HepG2 (cell line): ENCODE measurements around the gene TNC. TPM values are rescaled to one million over a fixed set of nuclear protein-coding genes. Genes with fewer than 3 reads are reported as not detected.

Experiments
- ATAC-seq: fragments of 200-7000 bp; cut with Tn5 transposase; 3 replicates; pipeline ENCODE4 v1.9.1; 2020; ENCODE audit warnings: mild to moderate bottlenecking, moderate library complexity
- BruUV-seq: library from RNA; stranded (reverse); fragments of 400-500 nt; replicated peaks from 2 replicates; lab custom pipeline; 2021; lab: Mats Ljungman, UMichigan
- CTCF ChIA-PET: fragments of 300-600 bp; formaldehyde crosslinking; extraction: SDS; loops from one replicate; lab custom pipeline; 2021; ENCODE audit warnings: low total read pairs, inconsistent platforms, low intra/inter-chr PET ratio; lab: Yijun Ruan, JAX
- POLR2A ChIA-PET: fragments of 350-600 bp; sonication (Branson Sonifier 250); formaldehyde crosslinking; loops from one replicate; lab custom pipeline; 2020; ENCODE audit warnings: antibody characterized with exemption, inconsistent platforms; lab: Yijun Ruan, JAX
- DNase-seq: peaks from one replicate; pipeline ENCODE4 v3.0.0-alpha.2; 2015; ENCODE audit warnings: low spot score
- FAIRE-seq: peaks from 3 replicates; lab custom pipeline; 2011; peaks lifted over from hg19 to GRCh38; lab: Jason Lieb, UNC
- H2AFZ ChIP-seq: one replicate; pipeline ENCODE4 v1.6.1; 2011; ENCODE audit warnings: low read length, inconsistent platforms
- H3K27ac ChIP-seq: fragments of 300-600 bp; 3 replicates; pipeline ENCODE4 v1.8.0; 2011; ENCODE audit warnings: mixed run types, mild to moderate bottlenecking, mixed read lengths, low read length, inconsistent platforms; ENCODE audit not compliant: insufficient read depth; ENCODE audit errors: extremely low read length
- H3K27me3 ChIP-seq, 2 experiments: fragments of 200-600 bp in 1 of 2; 2 replicates in 1 of 2; 3 replicates in 1 of 2; pipeline versions ENCODE4 v1.6.0 to v1.8.0; 2011; ENCODE audit warnings: low read length in 2 of 2, mild to moderate bottlenecking in 2 of 2, moderate library complexity in 2 of 2, inconsistent platforms in 1 of 2; ENCODE audit not compliant: insufficient read depth in 2 of 2, control insufficient read depth in 1 of 2
- H3K36me3 ChIP-seq, 2 experiments: fragments of 200-600 bp in 1 of 2; replicated peaks in 1 of 2; 2 replicates in 1 of 2; 3 replicates in 1 of 2; pipeline versions ENCODE4 v1.5.1 to v1.8.0; 2011; ENCODE audit warnings: low read length in 2 of 2, inconsistent platforms in 1 of 2; ENCODE audit not compliant: insufficient read depth in 2 of 2, control insufficient read depth in 1 of 2
- H3K4me1 ChIP-seq: 2 replicates; pipeline ENCODE4 v1.5.1; 2012; ENCODE audit warnings: low read length, inconsistent platforms; ENCODE audit not compliant: insufficient read depth
- H3K4me2 ChIP-seq: 2 replicates; pipeline ENCODE4 v1.6.0; 2011; ENCODE audit warnings: low read depth, low read length, inconsistent platforms
- H3K4me3 ChIP-seq, 3 experiments: fragments of 200-600 bp in 1 of 3; sonication (generic), shearing (Covaris generic) in 1 of 3; replicated peaks in 1 of 3; 2 replicates each; pipeline ENCODE4 v1.5.1; 2011 to 2016; ENCODE audit warnings: low read length in 3 of 3, inconsistent platforms in 2 of 3, low read depth in 2 of 3, mild to moderate bottlenecking in 2 of 3, control low read depth in 1 of 3, mixed read lengths in 1 of 3; ENCODE audit not compliant: insufficient read depth in 1 of 3
- H3K79me2 ChIP-seq: one replicate; pipeline ENCODE4 v1.6.1; 2011; ENCODE audit warnings: low read length, inconsistent platforms; ENCODE audit not compliant: insufficient read depth
- H3K9ac ChIP-seq: 2 replicates; pipeline ENCODE4 v1.6.0; 2011; ENCODE audit warnings: mild to moderate bottlenecking, low read depth, low read length, inconsistent platforms; ENCODE audit not compliant: insufficient read depth
- H3K9me3 ChIP-seq: 2 replicates; pipeline ENCODE4 v1.5.1; 2012; ENCODE audit warnings: mild to moderate bottlenecking, low read length
- H4K20me1 ChIP-seq: 2 replicates; pipeline ENCODE4 v1.6.0; 2011; ENCODE audit warnings: inconsistent platforms, mild to moderate bottlenecking, low read length, moderate library complexity; ENCODE audit not compliant: insufficient read depth
- ATF1 ChIP-seq: IDR thresholded peaks from 2 replicates; pipeline ENCODE4 v1.6.1; 2016; ENCODE audit warnings: mild to moderate bottlenecking, control low read depth
- DNMT3B ChIP-seq: conservative IDR thresholded peaks from 2 replicates; pipeline ENCODE4 v1.6.1; 2016; ENCODE audit warnings: missing biosample characterization, control low read depth
- E2F5 ChIP-seq: sonication (generic); formaldehyde crosslinking; conservative IDR thresholded peaks from 2 replicates; pipeline ENCODE4 v1.4.0; 2020; ENCODE audit warnings: missing genetic modification reagents
- ISX ChIP-seq: sonication (generic); formaldehyde crosslinking; conservative IDR thresholded peaks from 2 replicates; pipeline ENCODE4 v1.5.0; 2020; ENCODE audit warnings: missing genetic modification reagents
- KLF15 ChIP-seq: sonication (generic); formaldehyde crosslinking; IDR thresholded peaks from 2 replicates; pipeline ENCODE4 v1.8.1; 2023; ENCODE audit warnings: borderline replicate concordance, mild to moderate bottlenecking, inconsistent platforms, missing genetic modification reagents, mixed read lengths
- MZF1 ChIP-seq: sonication (generic); formaldehyde crosslinking; IDR thresholded peaks from 2 replicates; pipeline ENCODE4 v1.8.1; 2023; ENCODE audit warnings: mild to moderate bottlenecking, missing genetic modification reagents, borderline replicate concordance
- PBX2 ChIP-seq: IDR thresholded peaks from 2 replicates; pipeline ENCODE4 v1.6.1; 2016; ENCODE audit warnings: control low read depth
- PLSCR1 ChIP-seq: sonication (generic); formaldehyde crosslinking; IDR thresholded peaks from 2 replicates; pipeline ENCODE4 v1.5.0; 2020; ENCODE audit warnings: missing genetic modification reagents, mild to moderate bottlenecking, borderline replicate concordance
- SNAPC4 ChIP-seq: sonication (generic); formaldehyde crosslinking; IDR thresholded peaks from 2 replicates; pipeline ENCODE4 v1.4.0; 2020; ENCODE audit warnings: mild to moderate bottlenecking, missing genetic modification reagents
- THAP8 ChIP-seq: sonication (generic); formaldehyde crosslinking; IDR thresholded peaks from 2 replicates; pipeline ENCODE4 v1.5.1; 2020; ENCODE audit warnings: missing genetic modification reagents, mild to moderate bottlenecking, borderline replicate concordance
- ZFP36 ChIP-seq: fragments of 150-350 bp; IDR thresholded peaks from 2 replicates; pipeline ENCODE4 v1.6.1; 2018; ENCODE audit warnings: borderline replicate concordance, low read length, low read depth; ENCODE audit not compliant: partially characterized antibody
- ZNF24 ChIP-seq: fragments of 450-650 bp; IDR thresholded peaks from 2 replicates; pipeline ENCODE4 v1.6.1; 2017; ENCODE audit warnings: antibody characterized with exemption, mild to moderate bottlenecking
- ZNF337 ChIP-seq: sonication (generic); formaldehyde crosslinking; IDR thresholded peaks from 2 replicates; pipeline ENCODE4 v1.5.1; 2020; ENCODE audit warnings: missing genetic modification reagents, low read depth, mild to moderate bottlenecking, borderline replicate concordance
- ZNF382 ChIP-seq: sonication (generic); formaldehyde crosslinking; IDR thresholded peaks from 2 replicates; pipeline ENCODE4 v1.5.0; 2020; ENCODE audit warnings: missing genetic modification reagents, mild to moderate bottlenecking, borderline replicate concordance
- ZNF619 ChIP-seq: sonication (generic); formaldehyde crosslinking; IDR thresholded peaks from 2 replicates; pipeline ENCODE4 v1.4.0; 2020; ENCODE audit warnings: mild to moderate bottlenecking, missing genetic modification reagents
- WGBS: methylation state at CpG from one replicate; pipeline ENCODE4 v1.1.6; 2017; ENCODE audit warnings: low lambda C conversion rate; 5-methylcytosine and 5-hydroxymethylcytosine counted together
- in situ Hi-C: cut with HindIII; loops from 2 replicates; pipeline ENCODE4 v1.10.0; 2017; ENCODE audit warnings: low pct_unique_long_range_greater_than_20kb; ENCODE audit not compliant: extremely low pct_ligation_motif_present
- intact Hi-C: fragments of 100-400 bp; cut with micrococcal nuclease; formaldehyde crosslinking; loops from one replicate; pipeline ENCODE4 v1.10.0; 2022; ENCODE audit not compliant: unreplicated experiment
- polyA plus RNA-seq, 8 experiments: library from polyadenylated mRNA; depleted of rRNA in 3 of 8; stranded (reverse) in 7 of 8; unstranded in 1 of 8; fragments of >200 nt; fragmentation: Illumina TruSeq in 4 of 8; extraction: Trizol in 4 of 8; gene quantifications; 2 replicates each; pipeline versions ENCODE4 v1.2.1 to v1.2.3, GENCODE V29; 2011 to 2016; ENCODE audit warnings: low read depth in 4 of 8, missing spikeins in 1 of 8, mixed read lengths in 1 of 8; ENCODE audit not compliant: insufficient read depth in 1 of 8
- total RNA-seq, 5 experiments: library from RNA; depleted of rRNA; stranded (reverse); fragments of >200 nt; fragmentation: Illumina TruSeq; extraction: Trizol; gene quantifications; 2 replicates each; pipeline ENCODE4 v1.2.3, GENCODE V29; 2016; ENCODE audit warnings: low read depth in 1 of 5

TNC gene
- total and polyA plus RNA-seq, 2 of the 13 experiments (the other 11 are each of a cell fraction or from before 2014, with no cell fraction given) = not detected

- intact Hi-C loops (no loop called here), in situ Hi-C loops (no loop called here)
- Histone ChIP-seq H3K4me3 (no peak overlapping the region), H3K27ac (no peak overlapping the region), H3K36me3 (no peaks in the 10 kb centered on the region), H3K4me2 (no peak overlapping the region), H3K4me1 (no peaks in the 10 kb centered on the region), H3K9ac (no peak overlapping the region), H3K79me2 (no peaks in the 10 kb centered on the region), H4K20me1 (no peaks in the 10 kb centered on the region), H3K27me3 (no peaks in the 10 kb centered on the region), H3K9me3 (no peaks in the 10 kb centered on the region), H2AFZ (no peak overlapping the region)
- FAIRE-seq = no peak
- BruUV-seq = no TSS peak
- 0% methylated on average over 4 of the region's 4 CpGs for WGBS
- DNase-seq = no peak
- CTCF ChIA-PET = no interaction called here
- TF ChIP-seq ISX (CRISPR knock-in tag) = no peak
- TF ChIP-seq ZNF619 (CRISPR knock-in tag) = no peak
- no peak for TF ChIP-seq SNAPC4 (CRISPR knock-in tag)
- TF ChIP-seq ZFP36 = no peak
- TF ChIP-seq ZNF382 (CRISPR knock-in tag) = no peak
- TF ChIP-seq KLF15 (CRISPR knock-in tag) = no peak
- no peak for TF ChIP-seq THAP8
- TF ChIP-seq PBX2 (CRISPR knock-in tag) = no peak
- no peak for TF ChIP-seq ZNF24
- no peak for TF ChIP-seq ZNF337 (CRISPR knock-in tag)
- no peak for TF ChIP-seq MZF1
- no peak for TF ChIP-seq ATF1
- TF ChIP-seq PLSCR1 (CRISPR knock-in tag) = no peak
- no peak for TF ChIP-seq E2F5 (CRISPR knock-in tag)
- no peak for TF ChIP-seq DNMT3B (CRISPR knock-in tag)
- POLR2A ChIA-PET = no interaction called here
- no peak for ATAC-seq
Measured at GRCh38 chr9:115134941-115135340, 17.0 kb upstream of the TNC start.
